HG03159 (cell line): Measurements from ENCODE around the gene ZNHIT1.

Experiments
- ATAC-seq: cut with Tn5 transposase; IDR thresholded peaks from one replicate; pipeline ENCODE4 v1.9.1; 2021; ENCODE audit warnings: mild to moderate bottlenecking, moderate library complexity; ENCODE audit not compliant: unreplicated experiment

ZNHIT1 gene

GRCh38 chr7:101217388-101218235 is at the start of gene ZNHIT1, which contains the start of gene PLOD3:
ZNHIT1 (plus strand) TSS chr7:101218165; CDS start chr7:101218196, 31 bp downstream.
PLOD3 (minus strand) TSS chr7:101217581; CDS start chr7:101217274, 307 bp downstream.
- ATAC-seq = peak; percentile 56

- no peak for ATAC-seq
These were observed 49.4 kb upstream of the ZNHIT1 start for GRCh38 chr7:101168412-101169049.

- ATAC-seq = no peak
These were observed 48.7 kb upstream of the ZNHIT1 start for GRCh38 chr7:101169110-101169837.

- ATAC-seq = no peak
These were observed 48.0 kb upstream of the ZNHIT1 start for GRCh38 chr7:101169838-101170551.

- ATAC-seq = no peak
These were observed 47.1 kb upstream of the ZNHIT1 start for GRCh38 chr7:101170617-101171441.

GRCh38 chr7:101171442-101171837 is 46.5 kb upstream of the ZNHIT1 start:
- no peak for ATAC-seq

GRCh38 chr7:101172005-101172853 is 45.7 kb upstream of the ZNHIT1 start:
- ATAC-seq = no peak

GRCh38 chr7:101172854-101173751 is 44.9 kb upstream of the ZNHIT1 start:
- ATAC-seq = no peak

GRCh38 chr7:101173752-101174244 is 44.2 kb upstream of the ZNHIT1 start:
- ATAC-seq = no peak

GRCh38 chr7:101174322-101174854 is 43.6 kb upstream of the ZNHIT1 start:
- ATAC-seq = no peak

- no peak for ATAC-seq
These were observed 42.3 kb upstream of the ZNHIT1 start for GRCh38 chr7:101175664-101176063.

GRCh38 chr7:101177644-101178043 is 40.3 kb upstream of the ZNHIT1 start:
- no peak for ATAC-seq

GRCh38 chr7:101179117-101179516 is 38.8 kb upstream of the ZNHIT1 start:
- ATAC-seq = no peak

GRCh38 chr7:101179713-101180112 is 38.3 kb upstream of the ZNHIT1 start:
- no peak for ATAC-seq

- no peak for ATAC-seq
These were observed 37.7 kb upstream of the ZNHIT1 start, which contains the start of gene NAT16 for GRCh38 chr7:101180130-101180755. NAT16 (minus strand) TSS chr7:101180293; CDS start chr7:101174807, 5,486 bp downstream.

GRCh38 chr7:101185258-101185839 is 32.6 kb upstream of the ZNHIT1 start:
- no peak for ATAC-seq

- no peak for ATAC-seq
These were observed 31.8 kb upstream of the ZNHIT1 start for GRCh38 chr7:101186194-101186593.
